Stimulated activated CD4-positive, alpha-beta T cell treated with anti-CD3 and anti-CD28 coated beads, TNF-alpha, amount 100 ng/mL, for 4 hours (primary cell): Measurements from ENCODE around the gene TBXAS1.

Experiments
- DNase-seq, 3 experiments: peaks; one replicate each; pipeline ENCODE4 v3.0.0-alpha.2; 2020; ENCODE audit warnings: low read depth in 3 of 3

Gene TBXAS1

DNA sequence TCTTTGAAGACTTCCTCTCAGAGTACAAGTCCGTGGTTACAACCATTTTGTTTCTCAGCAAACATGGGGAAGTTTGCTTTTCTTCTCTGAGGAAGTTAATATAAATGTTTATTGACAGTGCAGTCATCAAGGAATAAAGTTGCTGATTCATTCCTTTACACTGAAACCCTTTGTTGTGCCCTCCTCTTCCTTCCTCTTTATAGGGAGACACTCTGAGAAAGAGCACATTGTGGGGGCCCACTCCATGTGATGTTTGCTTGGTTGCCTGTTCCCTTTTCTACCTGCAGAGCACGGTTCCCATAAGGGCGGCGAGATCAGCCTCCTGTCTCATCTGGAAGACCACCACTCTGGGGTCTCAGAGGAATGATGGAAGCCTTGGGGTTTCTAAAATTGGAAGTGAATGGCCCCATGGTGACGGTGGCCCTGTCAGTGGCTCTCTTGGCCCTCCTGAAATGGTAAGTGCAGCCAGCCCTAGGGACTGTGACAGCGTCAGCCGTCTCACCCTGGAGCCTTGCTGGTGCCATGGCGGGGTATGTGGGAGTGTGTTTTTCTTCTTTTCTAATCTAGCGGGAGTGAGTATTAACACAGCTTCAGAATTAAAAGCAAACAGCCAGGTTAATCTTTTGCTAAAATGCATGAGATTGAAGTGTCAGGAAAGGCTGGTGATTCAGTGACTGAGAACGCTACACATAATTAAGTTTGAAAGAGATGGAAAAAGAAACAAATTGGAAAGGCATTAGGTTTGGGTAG lies at the start of gene TBXAS1:
TBXAS1 (plus strand) TSS at position 240 of the 750 bp plus-strand sequence; CDS start at position 367, 127 bp downstream.
- no peak for DNase-seq

DNA sequence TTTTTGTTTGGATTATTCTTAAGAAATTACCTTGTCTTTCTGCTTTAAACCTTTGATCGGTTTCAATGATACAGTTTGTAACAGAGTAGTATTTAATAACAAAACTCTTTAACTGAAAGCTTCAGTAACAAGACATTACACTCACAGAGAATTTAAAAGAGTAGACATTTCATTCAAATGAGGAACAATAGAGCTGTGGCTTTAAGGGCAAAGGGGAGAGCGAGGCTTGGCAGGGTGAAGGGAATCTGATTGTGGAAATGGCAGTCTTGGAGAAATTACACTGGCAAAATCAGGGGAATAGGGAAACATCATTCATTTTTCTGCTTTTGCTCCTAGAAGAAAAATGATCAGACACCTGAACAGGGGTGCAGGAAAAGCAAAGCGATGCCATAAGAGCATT lies 46.1 kb upstream of the TBXAS1 start:
- DNase-seq = no peak

DNA sequence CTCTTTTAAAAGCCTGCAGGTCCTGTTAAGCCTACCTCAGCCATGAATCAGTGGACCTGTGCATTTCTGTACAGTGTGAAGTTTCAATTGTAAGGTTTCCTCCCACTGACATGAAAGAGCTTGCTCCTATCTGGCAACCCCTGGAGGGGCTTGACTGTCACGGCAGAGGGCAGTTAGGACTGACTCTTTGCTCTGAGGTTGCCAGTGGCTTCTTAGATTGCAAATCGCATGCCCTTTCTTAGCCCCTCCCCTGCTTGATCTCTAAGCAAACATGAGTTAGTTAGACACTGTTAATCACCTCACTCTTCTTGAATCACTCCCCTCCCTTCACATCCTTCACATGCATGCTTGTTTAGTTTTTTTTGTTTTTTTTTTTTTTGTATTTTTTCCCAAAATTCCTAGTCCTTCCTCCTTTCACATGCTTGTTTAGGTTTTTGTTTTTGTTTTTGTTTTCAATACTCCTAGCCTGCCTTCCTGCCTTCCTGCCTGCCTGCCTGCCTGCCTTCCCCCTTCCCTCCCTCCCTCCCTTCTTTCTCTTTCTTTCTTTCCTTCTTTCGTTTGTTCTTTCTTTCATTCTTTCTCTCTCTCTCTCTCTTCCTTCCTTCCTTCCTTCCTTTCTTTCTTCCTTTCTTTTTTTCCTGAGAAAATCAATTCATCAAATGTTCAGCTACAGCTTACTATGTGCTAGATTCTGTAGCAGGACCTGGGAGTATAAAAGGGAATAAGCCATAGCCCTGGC lies 45.2 kb upstream of the TBXAS1 start:
- DNase-seq = no peak

DNA sequence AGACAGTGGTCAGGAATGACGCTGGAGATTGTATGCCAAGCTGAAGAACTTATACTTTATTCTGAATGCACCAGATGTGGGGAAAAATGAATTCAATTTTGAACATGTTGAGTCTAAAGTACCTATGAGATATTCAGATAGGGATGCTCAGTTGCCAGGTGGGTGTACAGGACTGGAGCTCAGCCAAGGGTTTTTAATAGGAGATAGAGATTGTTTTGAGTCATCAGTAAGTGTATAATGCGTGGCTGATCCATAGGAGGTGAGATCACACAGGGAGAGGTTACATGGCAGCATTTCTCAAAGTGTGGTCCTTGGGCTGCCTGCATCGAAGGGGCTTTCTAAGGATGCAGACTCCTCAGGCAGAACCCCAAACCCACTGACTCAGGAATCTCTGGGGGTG lies 44.4 kb upstream of the TBXAS1 start:
- DNase-seq = no peak

DNA sequence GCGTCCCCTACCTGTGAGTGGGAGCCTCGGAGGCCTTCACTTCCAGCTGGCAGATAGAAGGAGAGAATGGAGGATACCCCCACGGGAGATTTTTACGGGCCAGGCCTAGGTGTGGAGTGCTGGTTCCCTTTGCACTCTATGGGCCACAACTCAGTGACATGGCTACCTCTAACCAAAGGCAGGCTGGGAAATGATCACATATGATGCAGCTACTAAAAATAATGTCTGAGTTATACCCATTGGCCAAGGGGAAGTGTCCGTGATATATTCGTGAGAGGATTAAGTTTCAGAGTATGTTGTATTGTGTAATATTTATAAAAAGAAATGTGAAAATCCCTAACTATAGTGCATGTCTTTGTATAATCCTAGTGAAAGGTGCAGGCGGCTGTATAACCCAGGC lies 37.7 kb upstream of the TBXAS1 start:
- no peak for DNase-seq

DNA sequence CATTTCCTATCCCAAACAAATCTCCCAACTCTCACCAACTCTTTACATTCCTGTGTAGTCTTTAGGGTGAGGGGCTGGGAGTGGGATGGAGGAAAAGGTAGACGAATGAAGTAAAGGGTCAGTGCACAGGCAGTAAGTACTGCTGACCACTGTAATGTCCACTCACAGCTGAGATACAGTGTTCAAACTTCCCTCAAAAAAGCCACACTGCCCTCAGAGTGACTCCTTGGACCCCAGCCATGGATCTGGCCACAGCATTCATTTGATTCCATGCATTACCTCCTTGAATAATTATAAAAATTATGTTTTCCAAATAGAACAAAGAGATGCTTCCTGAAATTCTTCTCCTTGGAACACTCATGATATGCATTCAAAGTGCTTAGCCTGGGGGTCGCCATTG lies 31.5 kb upstream of the TBXAS1 start:
- no peak for DNase-seq

DNA sequence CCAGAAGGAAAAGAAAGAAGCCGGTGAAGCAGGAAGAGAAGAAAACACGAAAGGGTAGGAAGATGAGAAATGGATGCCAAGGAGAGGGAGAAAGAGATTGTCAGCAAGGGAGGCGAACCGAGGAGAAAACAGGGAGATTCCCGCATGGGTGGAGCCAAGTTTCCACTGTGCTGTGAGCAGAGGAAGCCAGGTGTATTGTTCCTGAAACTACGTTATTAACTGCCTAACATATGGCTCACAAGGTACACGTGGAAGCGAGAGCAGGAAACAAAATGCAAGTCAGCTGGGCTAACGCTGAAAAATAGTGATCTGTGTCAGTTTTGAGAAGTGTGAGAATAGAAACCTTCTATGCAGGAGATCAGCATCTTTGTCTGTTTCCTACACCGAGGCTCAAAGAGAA lies 30.8 kb upstream of the TBXAS1 start:
- no peak for DNase-seq

DNA sequence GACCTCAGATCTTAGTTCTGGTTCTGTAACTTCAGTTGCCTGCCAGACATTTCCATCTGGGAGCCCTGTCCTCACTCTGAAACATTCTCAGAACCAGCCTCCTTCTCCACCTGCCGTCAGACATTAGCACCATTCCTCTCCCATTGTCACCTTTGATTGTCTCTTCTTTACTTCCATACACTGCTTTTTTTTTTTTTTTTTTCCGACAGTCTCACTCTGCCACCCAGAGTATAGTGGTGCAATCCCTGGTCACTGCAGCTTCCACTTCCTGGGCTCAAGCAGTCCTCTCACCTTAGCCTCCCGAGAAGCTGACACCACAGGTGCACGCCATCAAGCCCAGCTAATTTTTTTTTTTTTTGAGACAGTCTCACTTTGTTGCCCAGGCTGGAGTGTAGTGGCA lies 30.2 kb upstream of the TBXAS1 start:
- no peak for DNase-seq

DNA sequence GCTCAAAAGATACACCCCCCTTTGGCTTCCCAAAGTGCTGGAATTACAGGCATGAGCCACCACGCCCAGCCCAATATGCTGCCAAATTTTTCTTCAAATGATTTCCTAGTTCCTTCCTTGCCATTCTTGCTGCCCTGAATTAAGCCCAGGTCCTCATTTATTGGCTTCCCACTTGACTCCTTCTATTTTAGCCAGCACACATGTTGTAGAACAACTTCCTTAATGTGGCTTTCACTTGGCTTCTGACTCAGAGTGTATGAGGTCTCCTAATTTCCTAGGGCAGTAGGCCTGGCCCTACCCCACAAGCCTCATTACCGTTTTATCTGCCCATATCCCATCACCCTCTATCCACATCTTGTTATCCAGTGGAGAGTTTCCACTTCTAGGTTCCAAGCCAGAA lies 29.5 kb upstream of the TBXAS1 start:
- DNase-seq = no peak

DNA sequence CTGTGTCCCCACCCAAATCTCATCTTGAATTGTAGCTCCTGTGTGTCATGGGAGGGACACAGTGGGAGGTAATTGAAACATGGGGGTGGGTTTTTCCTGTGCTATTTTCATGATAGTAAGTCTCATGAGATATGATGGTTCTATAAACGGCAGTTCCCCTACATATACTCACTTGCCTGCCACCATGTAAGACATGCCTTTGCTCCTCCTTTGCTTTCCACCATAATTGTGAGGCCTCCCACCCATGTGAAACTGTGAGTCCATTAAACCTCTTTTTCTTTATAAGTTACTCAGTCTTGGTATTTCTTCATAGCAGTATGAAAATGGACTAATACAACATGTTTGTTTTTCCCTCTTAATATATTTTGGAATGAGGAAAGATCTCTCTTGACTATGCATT lies 24.5 kb upstream of the TBXAS1 start:
- no peak for DNase-seq

DNA sequence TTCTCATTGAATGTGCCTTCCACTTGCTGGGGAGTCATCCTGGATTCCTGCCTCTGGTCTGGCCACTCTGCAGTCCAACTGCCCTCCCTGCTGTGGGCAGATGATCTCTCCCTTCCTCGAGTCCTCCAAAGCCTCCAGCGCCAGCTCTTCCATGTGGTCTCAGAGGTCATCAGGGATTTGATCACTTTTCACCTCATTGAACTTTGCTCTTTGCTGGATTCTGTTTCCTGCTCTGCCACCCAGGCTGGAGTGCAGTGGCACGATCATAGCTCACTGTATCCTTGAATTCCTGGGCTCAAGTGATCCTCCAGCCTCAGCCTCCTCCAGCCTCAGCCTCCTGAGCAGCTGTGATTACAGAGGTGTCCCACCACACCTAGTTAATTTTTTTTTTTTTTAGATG lies 22.1 kb upstream of the TBXAS1 start:
- no peak for DNase-seq

DNA sequence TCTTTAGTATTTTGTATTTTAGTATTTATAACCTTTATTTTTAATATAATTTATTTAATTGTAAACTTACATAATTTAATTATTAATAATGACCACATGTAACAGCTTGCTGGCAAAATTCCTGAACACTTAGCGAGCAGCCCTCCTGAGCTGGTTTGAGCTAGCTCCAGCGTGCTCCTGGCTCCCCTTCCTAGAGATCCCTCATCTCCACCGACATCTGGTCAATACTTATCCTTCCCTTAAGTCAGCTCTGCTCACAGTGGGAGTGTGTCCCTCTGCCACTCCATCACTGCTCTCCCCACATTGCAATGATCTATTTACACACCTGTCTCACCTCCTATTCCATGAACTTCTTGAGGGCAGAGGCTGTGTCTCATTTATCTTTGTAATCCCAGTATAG lies 20.6 kb upstream of the TBXAS1 start:
- no peak for DNase-seq

DNA sequence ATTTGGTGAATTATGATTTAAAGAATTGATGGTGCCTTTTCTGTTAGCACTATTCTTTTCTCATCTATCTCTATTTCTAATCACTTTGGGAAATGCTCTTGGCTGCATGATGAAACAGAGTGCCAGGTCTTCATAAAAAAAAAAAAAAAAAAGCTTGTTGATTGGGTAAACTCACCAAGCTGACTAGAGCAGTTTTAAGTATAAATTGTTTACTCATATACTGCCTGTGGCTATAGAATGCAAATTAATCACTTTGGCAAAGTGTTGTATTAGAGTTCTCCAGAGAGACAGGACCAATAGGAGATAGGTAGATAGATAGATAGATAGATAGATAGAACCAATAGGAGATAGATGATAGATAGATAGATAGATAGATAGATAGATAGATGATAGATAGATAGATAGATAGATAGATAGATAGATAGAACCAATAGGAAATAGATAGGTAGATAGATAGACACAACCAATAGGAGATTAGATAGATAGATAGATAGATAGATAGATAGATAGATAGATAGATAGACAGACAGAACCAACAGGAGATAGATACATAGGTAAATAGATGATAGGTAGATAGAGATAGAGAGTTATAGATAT lies 20.1 kb upstream of the TBXAS1 start:
- DNase-seq = no peak

DNA sequence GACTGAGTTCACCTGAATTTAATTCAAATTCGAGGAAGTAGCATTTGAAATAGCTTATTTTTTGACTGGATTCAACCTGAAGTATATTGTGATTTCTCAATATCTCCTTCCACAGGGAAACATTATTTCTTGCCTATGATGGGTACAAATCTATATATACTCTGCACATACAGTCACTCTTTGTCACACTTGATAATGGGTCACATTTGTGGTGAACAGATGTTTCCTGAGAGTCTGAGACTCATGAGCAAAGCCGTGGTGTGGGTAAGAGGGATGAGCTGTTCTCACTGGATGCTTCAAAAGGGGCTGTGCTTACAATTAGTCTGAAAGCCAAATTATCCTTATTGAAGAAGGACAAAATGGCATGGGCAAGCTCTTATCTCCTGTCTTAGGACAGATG lies 18.0 kb upstream of the TBXAS1 start:
- DNase-seq = no peak

DNA sequence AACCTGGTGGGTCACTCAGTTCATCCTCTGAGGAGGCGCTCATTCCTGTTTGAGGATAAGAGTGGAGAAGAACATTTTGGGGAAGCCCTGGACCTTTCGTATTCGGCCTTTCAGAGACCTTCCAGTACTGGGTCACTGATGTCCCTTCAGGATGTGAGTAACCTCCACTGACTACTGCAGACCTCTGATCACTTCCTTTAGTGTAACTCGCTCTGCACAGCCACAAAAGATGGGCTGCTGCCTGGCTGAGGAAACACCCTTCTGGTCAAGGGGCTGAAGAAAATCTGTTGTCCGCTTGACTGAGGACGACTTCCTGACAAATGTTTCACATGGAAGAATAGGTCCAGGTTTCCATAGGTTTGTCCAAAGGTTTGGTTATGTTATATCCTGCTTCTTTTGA lies 15.9 kb upstream of the TBXAS1 start:
- no peak for DNase-seq

DNA sequence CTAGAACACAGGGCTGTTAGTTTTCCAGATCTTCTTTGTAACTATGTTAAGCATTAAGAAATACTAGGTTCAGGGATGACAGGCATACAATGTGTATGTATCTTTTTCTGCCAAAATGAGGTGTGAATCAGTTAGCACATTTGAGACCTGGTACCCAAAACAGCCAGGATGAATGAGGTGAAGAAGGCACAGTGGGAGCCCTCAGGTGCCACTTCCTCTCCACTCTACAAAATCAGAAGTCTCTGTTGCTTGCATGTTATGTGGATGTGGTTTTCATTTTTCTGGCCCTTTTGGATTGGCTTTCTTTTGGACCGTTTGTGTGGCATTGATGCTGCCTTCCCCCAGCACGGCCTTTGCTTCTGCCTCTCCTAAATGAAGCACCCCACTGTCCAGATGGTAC lies 15.4 kb upstream of the TBXAS1 start:
- no peak for DNase-seq

DNA sequence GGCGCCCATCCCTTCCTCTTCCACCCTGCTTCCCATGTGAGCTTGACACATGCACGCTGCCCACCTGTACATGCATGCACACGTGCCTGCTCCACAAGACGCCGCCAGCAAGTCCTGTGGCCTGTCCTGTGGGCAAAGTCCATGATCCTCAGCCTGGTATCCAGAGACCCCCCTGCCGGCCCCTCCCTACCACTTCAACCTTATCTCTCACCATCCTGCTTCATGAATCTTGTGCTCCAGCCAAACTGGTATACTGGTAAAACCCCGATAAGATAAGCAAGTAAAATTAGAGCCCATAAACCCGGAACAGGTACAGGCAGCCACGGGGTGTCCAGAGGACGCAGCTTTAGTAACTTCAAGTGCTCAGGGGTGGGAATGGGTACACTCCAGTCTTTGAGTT lies 11.8 kb upstream of the TBXAS1 start:
- no peak for DNase-seq

DNA sequence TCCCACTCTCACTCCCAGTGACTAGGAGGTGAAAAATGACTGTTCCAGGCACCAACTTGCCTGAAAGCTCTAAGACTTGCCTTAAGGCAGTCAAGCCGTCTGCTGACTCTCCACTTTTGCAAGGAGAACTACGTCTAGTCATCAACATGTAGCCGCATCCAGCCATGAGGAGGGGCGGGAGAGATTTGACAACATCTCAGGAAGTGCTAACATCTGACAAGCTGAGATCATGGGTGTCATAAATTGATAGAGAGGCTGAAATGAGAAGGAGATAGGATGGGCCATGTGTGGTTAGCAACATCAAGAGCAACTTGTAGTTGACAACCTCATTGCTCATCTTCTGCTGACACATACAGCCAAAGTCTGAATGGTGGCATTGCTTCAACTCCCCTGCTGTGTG lies 9.0 kb upstream of the TBXAS1 start:
- no peak for DNase-seq

DNA sequence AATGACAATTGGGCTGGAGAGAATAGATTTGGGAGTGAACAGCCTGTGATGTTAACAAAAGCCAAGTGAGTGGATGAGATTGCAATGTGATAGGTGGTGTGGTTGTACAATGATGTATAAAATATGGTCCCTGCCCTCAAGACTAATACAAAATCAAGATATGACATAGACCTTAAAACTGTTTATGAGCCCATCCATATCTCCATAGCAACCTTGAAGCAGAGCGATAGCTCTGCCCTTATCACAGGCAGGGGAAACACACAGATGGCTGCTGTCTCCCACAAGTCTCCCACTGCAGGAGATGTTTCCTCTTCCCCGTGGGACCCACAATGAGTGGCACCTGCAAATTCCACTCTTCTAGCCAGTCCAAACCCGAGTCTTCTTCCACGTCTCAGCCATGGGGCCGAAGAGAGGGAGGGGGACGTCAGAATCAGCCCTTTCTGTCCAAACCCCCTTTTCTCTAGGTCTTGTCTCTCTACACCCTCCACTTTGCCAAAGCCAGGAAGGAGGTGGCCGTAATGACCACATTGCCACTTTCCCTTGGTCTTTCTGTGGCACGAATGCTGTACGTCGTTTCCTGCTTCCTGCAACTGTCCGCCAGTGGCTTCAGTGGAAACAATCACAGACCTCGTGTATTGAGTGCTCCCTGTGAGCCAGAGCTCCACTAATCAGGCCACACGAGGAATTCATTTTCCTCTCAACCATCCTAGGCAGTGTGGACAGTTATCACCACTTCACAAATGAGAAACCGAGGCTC lies 7.5 kb upstream of the TBXAS1 start:
- no peak for DNase-seq

DNA sequence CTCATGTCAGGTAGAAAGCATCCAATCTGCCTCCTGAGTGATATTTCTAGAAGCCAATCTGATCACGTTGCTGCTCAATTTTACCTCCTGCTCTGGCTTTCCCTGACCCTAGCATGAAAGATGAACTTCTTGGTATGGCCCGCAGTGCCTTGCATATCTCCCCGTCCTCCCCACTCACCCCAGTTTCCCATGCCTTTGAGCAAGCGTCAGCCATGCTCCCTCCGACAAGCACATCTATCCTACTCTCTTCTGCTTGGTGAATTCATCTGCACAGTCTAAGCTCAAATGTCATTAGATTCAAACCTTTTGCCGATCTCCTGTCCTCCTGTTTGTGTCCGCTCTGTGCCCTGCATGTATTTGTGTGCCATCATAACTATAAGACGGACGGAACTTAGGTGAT lies 6.2 kb upstream of the TBXAS1 start:
- no peak for DNase-seq

DNA sequence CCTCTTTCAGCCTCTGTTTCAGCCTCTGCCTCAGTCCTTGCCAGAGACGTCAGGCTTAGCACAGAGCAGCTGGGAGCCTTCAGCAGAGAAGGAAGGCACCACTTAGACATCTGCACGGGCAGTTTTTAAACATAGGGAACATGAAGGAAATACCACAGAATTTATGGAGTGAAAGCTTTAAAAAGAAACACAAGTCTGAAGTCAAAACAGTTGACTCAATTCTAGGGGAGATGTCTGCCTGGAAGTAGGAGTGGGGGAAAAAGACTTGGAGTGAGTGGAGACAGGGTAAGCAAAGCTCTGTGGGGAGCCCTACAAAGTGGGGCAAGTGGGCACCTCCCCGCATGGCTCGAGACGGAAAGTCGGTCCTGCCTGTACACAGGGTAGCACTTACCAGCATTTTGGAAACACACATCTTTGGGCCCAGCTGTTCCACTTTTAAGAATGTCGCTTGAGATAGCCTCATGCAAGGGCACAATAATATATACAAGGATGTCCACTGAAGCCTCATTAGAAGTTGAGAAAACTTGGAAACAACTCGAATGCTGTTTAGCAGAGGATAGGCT lies 5.0 kb upstream of the TBXAS1 start:
- DNase-seq = no peak

DNA sequence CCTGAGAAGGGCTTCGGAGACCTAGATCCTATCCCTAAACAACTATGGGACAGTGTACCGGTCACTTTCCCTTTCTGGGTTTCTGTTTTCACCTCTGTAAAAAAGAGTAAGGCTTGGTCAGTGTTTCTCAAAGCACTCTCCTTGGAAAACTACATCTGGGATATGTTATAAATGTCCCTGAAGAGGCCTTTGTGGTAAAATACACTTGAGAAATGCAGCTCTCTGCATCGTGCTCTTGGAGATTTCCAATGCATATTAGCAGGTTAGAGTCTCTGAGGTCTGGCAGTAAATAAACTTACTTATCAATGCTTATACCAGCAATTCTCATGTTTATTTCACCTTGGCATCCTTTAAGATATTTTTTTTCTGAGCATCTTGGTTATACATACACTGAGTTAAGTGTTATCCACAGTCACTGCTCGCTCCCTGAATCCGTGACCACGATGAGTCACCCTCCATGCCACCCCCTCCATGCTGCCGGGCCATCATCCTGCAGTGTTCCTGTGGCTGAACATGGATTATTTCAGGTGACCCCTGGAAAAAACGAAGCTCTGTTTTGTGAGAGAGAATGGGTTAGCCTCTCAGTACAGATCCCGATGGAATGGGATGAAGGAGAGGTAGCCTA lies 3.3 kb upstream of the TBXAS1 start:
- no peak for DNase-seq
